Panc1 (cell line): ENCODE measurements around the gene PEF1.

Experiments used
- POLR2AphosphoS5 ChIP-seq: IDR thresholded peaks from 2 replicates; pipeline ENCODE4 v1.6.1; 2012; ENCODE audit warnings: mild to moderate bottlenecking, low read depth, low read length, moderate library complexity
- SIN3A ChIP-seq: IDR thresholded peaks from 2 replicates; pipeline ENCODE4 v1.6.1; 2012; ENCODE audit warnings: low read depth, mild to moderate bottlenecking, low read length, moderate library complexity, borderline replicate concordance; ENCODE audit not compliant: insufficient read depth
- TF ChIP-seq, protein P1 (sequence below), 2 experiments: IDR thresholded peaks; 2 replicates each; pipeline ENCODE4 v1.6.1; 2011 to 2012; ENCODE audit warnings: low read depth in 2 of 2, control low read depth in 1 of 2, low read length in 1 of 2, mild to moderate bottlenecking in 1 of 2, moderate library complexity in 1 of 2; ENCODE audit not compliant: insufficient read depth in 1 of 2
- TF ChIP-seq, protein P2 (sequence below): fragments of 450-650 bp; IDR thresholded peaks from 2 replicates; pipeline ENCODE4 v1.5.1; 2017; ENCODE audit warnings: mild to moderate bottlenecking

DNA sequence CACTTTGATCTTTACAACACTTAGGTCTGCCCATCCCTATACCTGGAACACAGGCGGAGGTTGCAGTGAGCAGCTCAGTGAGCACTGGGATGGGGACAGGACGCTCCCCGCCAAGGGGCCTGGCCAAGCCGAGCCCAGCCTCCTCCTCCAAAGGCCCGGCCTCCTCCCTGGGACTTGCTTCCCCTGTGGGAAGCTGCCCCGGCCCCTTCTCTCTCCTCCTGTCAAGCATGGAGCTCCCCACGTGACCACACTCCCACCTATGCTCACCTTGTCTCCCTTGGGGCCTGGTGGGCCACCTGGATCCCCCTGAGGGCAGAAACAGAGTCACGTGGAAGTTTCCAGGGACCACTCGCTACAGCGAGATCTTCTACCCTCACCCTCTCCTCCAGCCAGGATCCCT is 46.2 kb upstream of the PEF1 start:
- TF ChIP-seq, protein P1, sequence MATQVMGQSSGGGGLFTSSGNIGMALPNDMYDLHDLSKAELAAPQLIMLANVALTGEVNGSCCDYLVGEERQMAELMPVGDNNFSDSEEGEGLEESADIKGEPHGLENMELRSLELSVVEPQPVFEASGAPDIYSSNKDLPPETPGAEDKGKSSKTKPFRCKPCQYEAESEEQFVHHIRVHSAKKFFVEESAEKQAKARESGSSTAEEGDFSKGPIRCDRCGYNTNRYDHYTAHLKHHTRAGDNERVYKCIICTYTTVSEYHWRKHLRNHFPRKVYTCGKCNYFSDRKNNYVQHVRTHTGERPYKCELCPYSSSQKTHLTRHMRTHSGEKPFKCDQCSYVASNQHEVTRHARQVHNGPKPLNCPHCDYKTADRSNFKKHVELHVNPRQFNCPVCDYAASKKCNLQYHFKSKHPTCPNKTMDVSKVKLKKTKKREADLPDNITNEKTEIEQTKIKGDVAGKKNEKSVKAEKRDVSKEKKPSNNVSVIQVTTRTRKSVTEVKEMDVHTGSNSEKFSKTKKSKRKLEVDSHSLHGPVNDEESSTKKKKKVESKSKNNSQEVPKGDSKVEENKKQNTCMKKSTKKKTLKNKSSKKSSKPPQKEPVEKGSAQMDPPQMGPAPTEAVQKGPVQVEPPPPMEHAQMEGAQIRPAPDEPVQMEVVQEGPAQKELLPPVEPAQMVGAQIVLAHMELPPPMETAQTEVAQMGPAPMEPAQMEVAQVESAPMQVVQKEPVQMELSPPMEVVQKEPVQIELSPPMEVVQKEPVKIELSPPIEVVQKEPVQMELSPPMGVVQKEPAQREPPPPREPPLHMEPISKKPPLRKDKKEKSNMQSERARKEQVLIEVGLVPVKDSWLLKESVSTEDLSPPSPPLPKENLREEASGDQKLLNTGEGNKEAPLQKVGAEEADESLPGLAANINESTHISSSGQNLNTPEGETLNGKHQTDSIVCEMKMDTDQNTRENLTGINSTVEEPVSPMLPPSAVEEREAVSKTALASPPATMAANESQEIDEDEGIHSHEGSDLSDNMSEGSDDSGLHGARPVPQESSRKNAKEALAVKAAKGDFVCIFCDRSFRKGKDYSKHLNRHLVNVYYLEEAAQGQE (IDR thresholded peaks at IDR 0.05; ENCODE audit: insufficient read depth in 1 of 2, low read depth in 2 of 2, low read length in 1 of 2): no peak
- TF ChIP-seq, protein P2, sequence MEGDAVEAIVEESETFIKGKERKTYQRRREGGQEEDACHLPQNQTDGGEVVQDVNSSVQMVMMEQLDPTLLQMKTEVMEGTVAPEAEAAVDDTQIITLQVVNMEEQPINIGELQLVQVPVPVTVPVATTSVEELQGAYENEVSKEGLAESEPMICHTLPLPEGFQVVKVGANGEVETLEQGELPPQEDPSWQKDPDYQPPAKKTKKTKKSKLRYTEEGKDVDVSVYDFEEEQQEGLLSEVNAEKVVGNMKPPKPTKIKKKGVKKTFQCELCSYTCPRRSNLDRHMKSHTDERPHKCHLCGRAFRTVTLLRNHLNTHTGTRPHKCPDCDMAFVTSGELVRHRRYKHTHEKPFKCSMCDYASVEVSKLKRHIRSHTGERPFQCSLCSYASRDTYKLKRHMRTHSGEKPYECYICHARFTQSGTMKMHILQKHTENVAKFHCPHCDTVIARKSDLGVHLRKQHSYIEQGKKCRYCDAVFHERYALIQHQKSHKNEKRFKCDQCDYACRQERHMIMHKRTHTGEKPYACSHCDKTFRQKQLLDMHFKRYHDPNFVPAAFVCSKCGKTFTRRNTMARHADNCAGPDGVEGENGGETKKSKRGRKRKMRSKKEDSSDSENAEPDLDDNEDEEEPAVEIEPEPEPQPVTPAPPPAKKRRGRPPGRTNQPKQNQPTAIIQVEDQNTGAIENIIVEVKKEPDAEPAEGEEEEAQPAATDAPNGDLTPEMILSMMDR: no peak
- TF ChIP-seq SIN3A: no peak
- TF ChIP-seq POLR2AphosphoS5: no peak
